Measurements from ENCODE around the gene KIAA0319L. TPM values are rescaled to one million over a fixed set of nuclear protein-coding genes. Genes with fewer than 3 reads are reported as not detected.

KIAA0319L gene
- total RNA-seq, 2 experiments from 2014 or later: 22.6 to 27.0 TPM

GRCh38 chr1:35519432-35519831 is 37.8 kb downstream of the KIAA0319L start:
- POLR2A ChIA-PET: interaction anchor here (0.7 kb wide), 1 partner anchor 807 kb away, joined by 3 read pairs; no protein-coding TSS in a partner anchor
- CTCF ChIA-PET: no interaction called here

DNA sequence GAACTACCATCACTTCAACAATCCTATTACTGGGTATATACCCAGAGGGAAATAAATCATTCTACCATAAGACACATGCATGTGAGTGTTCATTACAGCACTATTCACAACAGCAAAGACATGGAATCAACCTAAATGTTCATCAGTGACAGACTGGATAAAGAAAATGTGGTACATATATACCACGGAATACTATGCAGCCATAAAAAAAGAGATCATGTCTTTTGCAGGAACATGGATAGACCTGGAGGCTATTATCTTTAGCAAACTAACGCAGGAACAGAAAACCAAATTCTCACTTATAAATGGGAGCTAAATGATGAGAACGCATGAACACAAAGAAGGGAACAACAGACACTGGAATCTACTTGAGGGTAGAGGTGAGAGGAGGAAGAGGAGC is 39.0 kb downstream of the KIAA0319L start:
- ChIA-PET CTCF (interaction anchor here (1.6 kb wide), 1 partner anchor 19 kb away, joined by 8 read pairs; no protein-coding TSS in a partner anchor), POLR2A (interaction anchor here (0.6 to 0.7 kb wide), 2 partner anchors 18 to 26 kb away, joined by 3 to 7 read pairs; no protein-coding TSS in a partner anchor)

GRCh38 chr1:35511305-35511704 is 45.9 kb downstream of the KIAA0319L start:
- CTCF ChIA-PET: interaction anchor here (0.8 kb wide), 1 partner anchor 60 kb away, joined by 3 read pairs; no protein-coding TSS in a partner anchor
- POLR2A ChIA-PET: no interaction called here

DNA sequence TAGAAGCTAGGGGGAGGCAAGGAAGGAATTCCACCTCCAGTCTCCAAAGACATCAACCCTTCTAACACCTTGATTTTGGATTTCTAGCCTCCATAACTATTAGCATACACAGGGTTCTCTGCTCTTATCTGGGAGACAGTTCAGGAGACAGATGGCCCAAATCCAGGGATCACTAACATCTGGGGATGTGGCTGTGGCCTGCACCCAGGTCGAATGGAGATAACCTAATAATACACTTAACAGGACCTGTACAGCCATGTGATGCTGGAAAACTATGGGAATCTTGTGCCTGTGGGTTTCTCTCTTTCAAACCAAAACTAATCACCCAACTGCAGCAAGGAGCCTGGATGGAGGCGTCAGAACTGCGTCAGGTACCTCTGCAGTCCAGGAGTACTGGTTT is 47.6 kb downstream of the KIAA0319L start:
- CTCF ChIA-PET: no interaction called here
- POLR2A ChIA-PET: no interaction called here

GRCh38 chr1:35507947-35508346 is 49.3 kb downstream of the KIAA0319L start:
- ChIA-PET POLR2A (no interaction called here), CTCF (no interaction called here)

DNA sequence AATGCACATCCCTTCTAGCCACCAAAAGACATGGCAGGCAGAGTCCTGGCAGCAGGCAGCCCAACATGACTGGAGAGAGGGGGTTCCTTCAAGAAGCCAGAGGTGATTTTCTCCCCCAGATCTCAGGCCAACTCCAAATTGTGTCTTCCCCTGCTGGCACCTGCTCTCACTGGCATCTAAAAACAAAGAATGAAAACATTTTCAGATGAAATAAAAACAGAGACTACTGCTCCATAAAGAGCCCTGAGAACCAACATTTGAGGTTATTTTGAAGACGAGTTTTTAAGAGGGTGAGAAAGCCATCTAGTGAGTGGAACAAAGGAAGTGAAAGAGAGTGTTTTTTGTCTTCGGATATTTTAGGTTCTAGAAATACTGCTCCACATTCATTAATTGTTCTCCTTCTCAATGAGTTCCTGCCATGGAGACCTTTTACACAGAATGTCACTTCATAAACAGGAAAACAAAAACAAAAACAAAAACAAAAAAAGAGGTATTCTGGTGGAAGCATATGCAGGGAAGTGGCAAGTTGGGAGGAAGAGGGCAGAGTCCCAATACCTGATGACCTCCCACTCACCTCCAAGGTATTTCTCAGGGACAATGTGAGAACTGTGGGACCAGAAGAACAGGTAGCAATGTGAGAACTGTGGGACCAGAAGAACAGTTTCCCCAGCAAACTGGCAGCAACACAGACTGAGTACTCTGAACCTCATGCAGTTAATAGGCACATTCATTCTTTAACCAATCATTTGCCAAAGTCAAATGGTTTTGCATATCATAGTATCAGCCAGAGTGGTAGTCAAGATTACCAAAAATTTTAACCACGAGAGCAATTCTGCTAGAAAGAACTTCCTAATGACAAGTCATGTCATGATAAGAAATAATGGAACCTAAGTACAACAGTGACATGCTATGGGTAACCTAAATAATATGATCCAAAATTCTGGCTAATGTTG is 50.0 kb downstream of the KIAA0319L start:
- POLR2A ChIA-PET: interaction anchor here (0.7 to 1.2 kb wide), 2 partner anchors 27 to 50 kb away, joined by 5 to 8 read pairs; partner anchors contain the start of genes KIAA0319L and NCDN
- CTCF ChIA-PET: interaction anchor here (1.3 kb wide), 1 partner anchor 57 kb away, joined by 4 read pairs; no protein-coding TSS in a partner anchor

- ChIA-PET CTCF (interaction anchor here (0.5 to 1.4 kb wide), 4 partner anchors 46 to 73 kb away, joined by 3 to 5 read pairs (median 4); no protein-coding TSS in a partner anchor), POLR2A (interaction anchor here (0.7 to 1.2 kb wide), 3 partner anchors 26 to 313 kb away, joined by 4 to 8 read pairs (median 5); partner anchors contain the start of genes KIAA0319L, NCDN and SFPQ)
These were observed 51.0 kb downstream of the KIAA0319L start for GRCh38 chr1:35505911-35506798.

DNA sequence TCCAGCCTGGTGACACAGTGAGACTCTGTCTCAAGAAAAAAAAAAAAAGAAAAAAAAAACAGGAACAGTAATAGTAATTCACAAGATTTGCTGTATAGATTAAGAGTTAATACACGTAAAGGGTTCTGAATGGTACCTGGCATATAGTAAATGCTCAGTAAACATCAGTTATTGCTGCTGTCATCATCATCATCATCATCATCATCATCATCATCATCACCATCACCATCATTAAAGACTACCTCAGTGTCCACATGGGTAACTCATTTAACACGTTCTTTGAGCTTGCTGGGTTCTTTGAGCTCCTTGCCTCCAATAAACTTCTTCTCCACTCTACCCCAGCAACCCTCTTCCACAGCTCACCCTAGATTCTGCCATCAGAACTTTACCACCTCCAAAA is 55.0 kb downstream of the KIAA0319L start:
- ChIA-PET POLR2A (no interaction called here), CTCF (no interaction called here)

GRCh38 chr1:35500439-35500838 is 56.8 kb downstream of the KIAA0319L start:
- POLR2A ChIA-PET: no interaction called here
- CTCF ChIA-PET: no interaction called here

GRCh38 chr1:35499652-35500176 is 57.5 kb downstream of the KIAA0319L start:
- POLR2A ChIA-PET: no interaction called here

GRCh38 chr1:35499231-35499630 is 58.0 kb downstream of the KIAA0319L start:
- ChIA-PET CTCF (interaction anchor here (0.7 kb wide), 1 partner anchor 43 kb away, joined by 3 read pairs; no protein-coding TSS in a partner anchor), POLR2A (no interaction called here)

More at GRCh38 chr1:35499652-35500176, 57.5 kb downstream of the KIAA0319L start:
- CTCF ChIA-PET: interaction anchor here (0.7 kb wide), 1 partner anchor 43 kb away, joined by 3 read pairs; no protein-coding TSS in a partner anchor

DNA sequence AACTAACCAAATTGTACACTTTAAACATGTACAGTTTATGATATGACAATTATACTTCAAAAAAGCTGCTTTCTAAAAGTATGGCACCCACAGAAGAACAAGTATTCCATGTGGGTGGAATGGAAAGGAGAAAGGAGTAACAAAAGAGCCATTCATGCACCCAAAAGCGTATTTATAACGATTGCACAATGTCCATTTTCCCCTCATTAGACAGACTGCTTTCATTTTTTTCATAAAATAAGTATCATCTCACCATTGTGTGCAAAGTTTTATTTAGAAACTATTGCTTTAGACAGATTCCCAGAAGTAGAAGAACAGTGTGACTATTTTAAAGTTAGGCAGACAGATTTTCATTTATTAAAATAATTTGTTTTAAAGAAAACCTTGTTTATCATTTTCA is 59.6 kb downstream of the KIAA0319L start:
- ChIA-PET POLR2A (no interaction called here), CTCF (no interaction called here)

DNA sequence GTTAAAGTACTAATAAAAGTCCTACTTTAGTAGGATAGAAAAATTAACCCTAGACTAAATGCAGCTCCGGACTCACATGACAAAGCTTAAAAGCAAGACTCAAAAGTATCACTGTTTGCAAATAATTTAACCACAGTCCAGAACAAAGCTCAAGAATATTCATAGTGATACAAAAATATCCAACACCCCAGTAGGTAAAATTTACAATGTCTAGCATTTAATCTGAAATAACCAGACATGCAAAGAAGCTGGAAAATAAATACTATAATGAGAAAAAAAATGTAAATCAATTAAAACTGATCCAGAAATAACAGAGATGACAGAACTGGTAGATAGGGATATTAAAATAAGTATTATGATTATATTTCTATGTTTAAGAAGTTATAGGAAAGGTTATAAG is 67.0 kb downstream of the KIAA0319L start:
- ChIA-PET POLR2A (no interaction called here), CTCF (no interaction called here)

DNA sequence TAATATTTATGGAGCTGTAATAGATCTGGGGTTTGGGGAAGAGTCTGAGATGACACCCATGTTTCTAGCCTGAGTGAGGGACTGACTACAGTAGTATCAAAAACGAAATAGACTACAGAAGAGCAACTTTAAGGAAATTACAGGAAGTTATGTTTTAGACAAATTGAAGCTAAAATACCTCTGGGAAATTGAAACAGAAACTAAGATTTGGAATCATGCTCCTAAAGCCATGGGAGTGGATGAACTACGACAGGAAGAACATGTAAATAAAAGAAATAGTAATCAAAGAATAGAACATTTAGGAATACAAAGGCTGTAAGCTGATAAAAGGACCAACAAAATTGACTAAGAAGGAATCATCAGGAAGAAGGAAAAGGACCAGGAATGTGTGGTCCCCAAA is 68.9 kb downstream of the KIAA0319L start:
- POLR2A ChIA-PET: no interaction called here
- CTCF ChIA-PET: no interaction called here

DNA sequence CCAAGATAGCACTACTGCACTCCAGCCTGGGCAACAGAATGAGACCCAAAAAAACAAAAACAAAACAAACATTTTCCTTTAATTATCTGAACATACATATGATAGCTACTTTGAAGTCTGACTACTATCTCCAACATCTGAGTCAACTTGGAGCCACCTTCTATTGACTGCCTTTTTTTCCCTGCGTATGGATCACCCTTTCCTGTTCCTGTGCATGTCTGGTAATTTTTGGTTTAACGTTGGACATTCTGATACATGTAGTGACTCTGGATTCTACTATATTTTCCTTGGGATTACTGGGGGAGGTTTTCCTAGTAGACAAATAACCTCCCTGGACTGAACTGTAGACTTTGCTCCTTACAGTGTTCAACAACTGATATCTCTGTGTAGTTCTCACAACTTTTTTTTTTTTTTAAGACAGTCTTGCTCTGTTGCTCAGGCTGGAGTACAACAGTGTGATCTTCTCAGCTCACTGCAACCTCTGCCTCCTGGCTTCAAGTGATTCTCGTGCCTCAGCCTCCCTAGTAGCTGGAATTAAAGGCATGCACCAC is 70.3 kb downstream of the KIAA0319L start:
- ChIA-PET CTCF (no interaction called here), POLR2A (interaction anchor here (0.6 kb wide), 1 partner anchor 204 kb away, joined by 7 read pairs; no protein-coding TSS in a partner anchor)

- CTCF ChIA-PET: no interaction called here
- POLR2A ChIA-PET: interaction anchor here (0.7 kb wide), 1 partner anchor 215 kb away, joined by 5 read pairs; no protein-coding TSS in a partner anchor
These were observed 76.0 kb downstream of the KIAA0319L start for GRCh38 chr1:35481229-35481628.

DNA sequence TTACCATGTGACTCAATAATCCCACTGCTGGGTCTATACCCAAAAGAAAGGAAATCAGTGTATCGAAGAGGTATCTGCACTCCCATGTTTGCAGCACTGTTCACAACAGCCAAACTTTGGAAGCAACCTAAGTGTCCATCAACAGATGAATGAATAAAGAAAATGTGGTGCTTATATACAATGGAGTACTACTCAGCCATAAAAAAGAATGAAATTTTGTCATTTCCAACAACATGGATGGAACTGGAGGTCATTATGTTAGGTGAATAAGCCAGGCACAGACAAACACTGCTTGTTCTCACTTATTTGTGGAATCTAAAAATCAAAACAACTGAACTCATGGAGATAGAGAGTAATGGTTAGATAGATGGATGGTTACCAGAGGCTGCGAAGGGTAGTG is 79.3 kb downstream of the KIAA0319L start:
- CTCF ChIA-PET: no interaction called here

GRCh38 chr1:35475856-35476674 is 81.1 kb downstream of the KIAA0319L start:
- ChIA-PET CTCF (interaction anchor here (1.4 kb wide), 1 partner anchor 92 kb away, joined by 3 read pairs; no protein-coding TSS in a partner anchor), POLR2A (no interaction called here)

More for the DNA sequence above, 79.3 kb downstream of the KIAA0319L start:
- POLR2A ChIA-PET: no interaction called here

Data from activated CD8-positive, alpha-beta memory T cell treated with anti-CD3 and anti-CD28 coated beads for 36 hours (primary cell).